Erythroblast (primary cell): ENCODE measurements around the gene TNIP1.

Source experiments
- GATA1 ChIP-seq: IDR thresholded peaks from 2 replicates; pipeline ENCODE4 v1.6.1; 2011; ENCODE audit warnings: low read depth, mild to moderate bottlenecking, control low read depth, low read length, moderate library complexity
- POLR2A ChIP-seq: IDR thresholded peaks from 2 replicates; pipeline ENCODE4 v1.6.1; 2011; ENCODE audit warnings: mild to moderate bottlenecking, low read length

- no peak for TF ChIP-seq POLR2A
- TF ChIP-seq GATA1 = no peak
Observed at GRCh38 chr5:151073280-151073679, 7.6 kb downstream of the TNIP1 start.
